ENCODE measurements around the gene DIPK2A.

DIPK2A gene

GRCh38 chr3:144003051-144003450 lies 31.4 kb downstream of the DIPK2A start:
- DNase-seq = no peak
- Histone ChIP-seq H3K36me3 (ENCODE audit: control insufficient read depth in 1 of 2, insufficient read depth in 2 of 2, low read length in 2 of 2) (no peaks in the 10 kb centered on the region), H3K4ac (ENCODE audit: low read depth, low read length) (no peak overlapping the region), H3K23ac (ENCODE audit: low read length) (no peak overlapping the region), H3K14ac (ENCODE audit: low read length) (no peak overlapping the region), H3K27me3 (ENCODE audit: insufficient read depth, low read length) (no peaks in the 10 kb centered on the region), H3K18ac (ENCODE audit: low read length) (no peak overlapping the region), H2AFZ (ENCODE audit: insufficient read depth, low read length, poor library complexity) (no peak overlapping the region), H4K8ac (ENCODE audit: low read depth, low read length) (no peak overlapping the region), H3K9ac (ENCODE audit: low read length) (no peak overlapping the region), H4K12ac (ENCODE audit: low read depth, low read length) (peak overlapping the region; percentile 18), H3K9me3 (ENCODE audit: insufficient read depth, low read depth, low read length) (no peaks in the 10 kb centered on the region), H3K4me2 (ENCODE audit: low read length) (no peak overlapping the region), H3K4me3 (ENCODE audit: low read depth, low read length) (no peak overlapping the region), H2BK120ac (ENCODE audit: insufficient read depth, low read length, poor library complexity) (no peak overlapping the region), H3K27ac (ENCODE audit: low read depth, low read length) (no peak overlapping the region), H3K79me1 (ENCODE audit: low read length) (no peaks in the 10 kb centered on the region), H2AK5ac (ENCODE audit: low read length) (no peak overlapping the region), H3K79me2 (ENCODE audit: control insufficient read depth, insufficient read depth, low read length, poor library complexity) (no peaks in the 10 kb centered on the region), H2BK12ac (ENCODE audit: low read length) (no peak overlapping the region), H2BK5ac (ENCODE audit: low read depth, low read length, poor library complexity) (no peak overlapping the region), H4K91ac (ENCODE audit: low read depth, low read length) (no peak overlapping the region), H3K4me1 (ENCODE audit: control insufficient read depth in 1 of 2, insufficient read depth in 2 of 2, low read length in 2 of 2) (no peaks in the 10 kb centered on the region)
- no CpG with 5 or more reads among the region's 1 CpG for WGBS (ENCODE audit: extremely low coverage, insufficient coverage, insufficient read length)

- no CpG with 5 or more reads among the region's 4 CpGs for whole genome bisulfite sequencing (ENCODE audit: extremely low coverage, insufficient coverage, insufficient read length)
- no peak for DNase-seq
- Histone ChIP-seq H2BK120ac (ENCODE audit: insufficient read depth, low read length, poor library complexity) (no peak overlapping the region), H3K4ac (ENCODE audit: low read depth, low read length) (no peak overlapping the region), H2AFZ (ENCODE audit: insufficient read depth, low read length, poor library complexity) (no peak overlapping the region), H3K36me3 (ENCODE audit: control insufficient read depth in 1 of 2, insufficient read depth in 2 of 2, low read length in 2 of 2) (no peaks in the 10 kb centered on the region), H4K91ac (ENCODE audit: low read depth, low read length) (no peak overlapping the region), H3K27me3 (ENCODE audit: insufficient read depth, low read length) (no peaks in the 10 kb centered on the region), H3K9ac (ENCODE audit: low read length) (no peak overlapping the region), H3K79me1 (ENCODE audit: low read length) (no peaks in the 10 kb centered on the region), H2BK5ac (ENCODE audit: low read depth, low read length, poor library complexity) (no peak overlapping the region), H4K12ac (ENCODE audit: low read depth, low read length) (no peak overlapping the region), H2BK12ac (ENCODE audit: low read length) (no peak overlapping the region), H2AK5ac (ENCODE audit: low read length) (no peak overlapping the region), H3K4me3 (ENCODE audit: low read depth, low read length) (no peak overlapping the region), H3K14ac (ENCODE audit: low read length) (no peak overlapping the region), H3K4me2 (ENCODE audit: low read length) (no peak overlapping the region), H3K18ac (ENCODE audit: low read length) (no peak overlapping the region), H3K27ac (ENCODE audit: low read depth, low read length) (no peak overlapping the region), H3K79me2 (ENCODE audit: control insufficient read depth, insufficient read depth, low read length, poor library complexity) (no peaks in the 10 kb centered on the region), H4K8ac (ENCODE audit: low read depth, low read length) (no peak overlapping the region), H3K4me1 (ENCODE audit: control insufficient read depth in 1 of 2, insufficient read depth in 2 of 2, low read length in 2 of 2) (no peaks in the 10 kb centered on the region), H3K9me3 (ENCODE audit: insufficient read depth, low read depth, low read length) (no peaks in the 10 kb centered on the region), H3K23ac (ENCODE audit: low read length) (no peak overlapping the region)
These were observed 38.7 kb downstream of the DIPK2A start for GRCh38 chr3:144010371-144010770.

- no peak for DNase-seq
- no peak overlapping the region for H3K18ac ChIP-seq (ENCODE audit: low read length)
- H3K4me1 ChIP-seq (ENCODE audit: control insufficient read depth in 1 of 2, insufficient read depth in 2 of 2, low read length in 2 of 2) = no peaks in the 10 kb centered on the region
- no peak overlapping the region for H2BK5ac ChIP-seq (ENCODE audit: low read depth, low read length, poor library complexity)
- no peak overlapping the region for H2AK5ac ChIP-seq (ENCODE audit: low read length)
- no peaks in the 10 kb centered on the region for H3K27me3 ChIP-seq (ENCODE audit: insufficient read depth, low read length)
- no peak overlapping the region for H3K4me2 ChIP-seq (ENCODE audit: low read length)
- no peak overlapping the region for H3K9ac ChIP-seq (ENCODE audit: low read length)
- H3K79me1 ChIP-seq (ENCODE audit: low read length) = no peaks in the 10 kb centered on the region
- no peak overlapping the region for H2AFZ ChIP-seq (ENCODE audit: insufficient read depth, low read length, poor library complexity)
- H3K4ac ChIP-seq (ENCODE audit: low read depth, low read length) = no peak overlapping the region
- no peaks in the 10 kb centered on the region for H3K9me3 ChIP-seq (ENCODE audit: insufficient read depth, low read depth, low read length)
- H4K8ac ChIP-seq (ENCODE audit: low read depth, low read length) = no peak overlapping the region
- H2BK12ac ChIP-seq (ENCODE audit: low read length) = no peak overlapping the region
- no CpG with 5 or more reads among the region's 3 CpGs for WGBS (ENCODE audit: extremely low coverage, insufficient coverage, insufficient read length)
- no peak overlapping the region for H3K14ac ChIP-seq (ENCODE audit: low read length)
- no peak overlapping the region for H4K91ac ChIP-seq (ENCODE audit: low read depth, low read length)
- no peak overlapping the region for H4K12ac ChIP-seq (ENCODE audit: low read depth, low read length)
- H3K27ac ChIP-seq (ENCODE audit: low read depth, low read length) = no peak overlapping the region
- no peak overlapping the region for H2BK120ac ChIP-seq (ENCODE audit: insufficient read depth, low read length, poor library complexity)
- no peak overlapping the region for H3K4me3 ChIP-seq (ENCODE audit: low read depth, low read length)
- no peaks in the 10 kb centered on the region for H3K36me3 ChIP-seq (ENCODE audit: control insufficient read depth in 1 of 2, insufficient read depth in 2 of 2, low read length in 2 of 2)
- H3K23ac ChIP-seq (ENCODE audit: low read length) = no peak overlapping the region
- H3K79me2 ChIP-seq (ENCODE audit: control insufficient read depth, insufficient read depth, low read length, poor library complexity) = no peaks in the 10 kb centered on the region
These were observed 39.7 kb downstream of the DIPK2A start for GRCh38 chr3:144011251-144011799.

GRCh38 chr3:144015133-144015532 lies 43.5 kb downstream of the DIPK2A start:
- no peak overlapping the region for H3K9ac ChIP-seq (ENCODE audit: low read length)
- no peak overlapping the region for H2BK120ac ChIP-seq (ENCODE audit: insufficient read depth, low read length, poor library complexity)
- H3K4me3 ChIP-seq (ENCODE audit: low read depth, low read length) = no peak overlapping the region
- no CpG with 5 or more reads among the region's 3 CpGs for WGBS (ENCODE audit: extremely low coverage, insufficient coverage, insufficient read length)
- no peak overlapping the region for H2AK5ac ChIP-seq (ENCODE audit: low read length)
- no peak overlapping the region for H2BK5ac ChIP-seq (ENCODE audit: low read depth, low read length, poor library complexity)
- no peak overlapping the region for H2BK12ac ChIP-seq (ENCODE audit: low read length)
- H4K8ac ChIP-seq (ENCODE audit: low read depth, low read length) = no peak overlapping the region
- H4K12ac ChIP-seq (ENCODE audit: low read depth, low read length) = no peak overlapping the region
- no peak overlapping the region for H3K27ac ChIP-seq (ENCODE audit: low read depth, low read length)
- H3K79me1 ChIP-seq (ENCODE audit: low read length) = no peaks in the 10 kb centered on the region
- no peaks in the 10 kb centered on the region for H3K36me3 ChIP-seq (ENCODE audit: control insufficient read depth in 1 of 2, insufficient read depth in 2 of 2, low read length in 2 of 2)
- H3K4ac ChIP-seq (ENCODE audit: low read depth, low read length) = no peak overlapping the region
- H3K4me2 ChIP-seq (ENCODE audit: low read length) = no peak overlapping the region
- DNase-seq = no peak
- peaks cover 1% of the 10 kb centered on the region for H3K9me3 ChIP-seq (ENCODE audit: insufficient read depth, low read depth, low read length)
- no peak overlapping the region for H3K23ac ChIP-seq (ENCODE audit: low read length)
- H3K18ac ChIP-seq (ENCODE audit: low read length) = no peak overlapping the region
- H2AFZ ChIP-seq (ENCODE audit: insufficient read depth, low read length, poor library complexity) = no peak overlapping the region
- no peaks in the 10 kb centered on the region for H3K79me2 ChIP-seq (ENCODE audit: control insufficient read depth, insufficient read depth, low read length, poor library complexity)
- no peaks in the 10 kb centered on the region for H3K27me3 ChIP-seq (ENCODE audit: insufficient read depth, low read length)
- H3K4me1 ChIP-seq (ENCODE audit: control insufficient read depth in 1 of 2, insufficient read depth in 2 of 2, low read length in 2 of 2) = no peaks in the 10 kb centered on the region
- H3K14ac ChIP-seq (ENCODE audit: low read length) = no peak overlapping the region
- H4K91ac ChIP-seq (ENCODE audit: low read depth, low read length) = no peak overlapping the region

All from trophoblast cell (in vitro differentiated cells and primary cell).